GM12865 (cell line): Measurements from ENCODE around the gene HM13.
A peak's percentile ranks its signal among the peaks of the same experiment; 100 is the strongest.

Experiments
- DNase-seq: peaks from one replicate; pipeline ENCODE4 v3.0.0; 2010; ENCODE audit warnings: low read depth
- H3K4me3 ChIP-seq: 2 replicates; pipeline ENCODE4 v1.5.1; 2011; ENCODE audit warnings: mild to moderate bottlenecking, low read depth, low read length, control low read depth
- CTCF ChIP-seq: IDR thresholded peaks from 2 replicates; pipeline ENCODE4 v1.5.1; 2011; ENCODE audit warnings: low read length, control low read depth, low read depth, inconsistent platforms; ENCODE audit not compliant: insufficient read depth; ENCODE audit errors: missing control alignments

The HM13 gene

GRCh38 chr20:31615416-31615815, 101.2 kb downstream of the HM13 start:
- DNase-seq, result no peak
- no peak for TF ChIP-seq CTCF
- no peak overlapping the region for H3K4me3 ChIP-seq

- DNase-seq, result peak; percentile 43
- no peak for TF ChIP-seq CTCF
- no peak overlapping the region for H3K4me3 ChIP-seq
These were observed 103.3 kb downstream of the HM13 start for GRCh38 chr20:31617432-31618104.
